ENCODE results near the gene FUBP3.

Gene FUBP3

GRCh38 chr9:130635721-130636647 is 56.6 kb downstream of the FUBP3 start:
- no peak for DNase-seq

- no peak for DNase-seq
Measured at GRCh38 chr9:130636648-130637020, 57.3 kb downstream of the FUBP3 start.

- DNase-seq, result no peak
Measured at GRCh38 chr9:130638284-130639123, 59.1 kb downstream of the FUBP3 start.

- DNase-seq, result no peak
Measured at GRCh38 chr9:130639124-130639765, 59.9 kb downstream of the FUBP3 start.

- DNase-seq, result no peak
Measured at GRCh38 chr9:130639866-130640555, 60.6 kb downstream of the FUBP3 start.

- no peak for DNase-seq
Measured at GRCh38 chr9:130640681-130641080, 61.3 kb downstream of the FUBP3 start.

- no peak for DNase-seq
Measured at GRCh38 chr9:130642926-130643325, 63.5 kb downstream of the FUBP3 start.

- DNase-seq, result no peak
Measured at GRCh38 chr9:130651221-130651620, 71.8 kb downstream of the FUBP3 start.

- no peak for DNase-seq
Measured at GRCh38 chr9:130651752-130652151, 72.4 kb downstream of the FUBP3 start.

- no peak for DNase-seq
Measured at GRCh38 chr9:130654879-130655278, 75.5 kb downstream of the FUBP3 start.

GRCh38 chr9:130658893-130659698 is 79.7 kb downstream of the FUBP3 start:
- DNase-seq, result no peak

- DNase-seq, result no peak
Measured at GRCh38 chr9:130659699-130660248, 80.4 kb downstream of the FUBP3 start.

- DNase-seq, result no peak
Measured at GRCh38 chr9:130660326-130660682, 80.9 kb downstream of the FUBP3 start.

GRCh38 chr9:130660683-130661450 is 81.5 kb downstream of the FUBP3 start:
- DNase-seq, result no peak

- no peak for DNase-seq
Measured at GRCh38 chr9:130661451-130662098, 82.2 kb downstream of the FUBP3 start.

- DNase-seq, result no peak
Measured at GRCh38 chr9:130662099-130662969, 83.0 kb downstream of the FUBP3 start.

- DNase-seq, result no peak
Measured at GRCh38 chr9:130662970-130663257, 83.5 kb downstream of the FUBP3 start.

GRCh38 chr9:130663258-130663976 is 84.0 kb downstream of the FUBP3 start:
- DNase-seq, result no peak

GRCh38 chr9:130663977-130664250 is 84.5 kb downstream of the FUBP3 start:
- DNase-seq, result no peak

Measured in activated CD4-positive, CD25-positive, alpha-beta regulatory T cell treated with anti-CD3 and anti-CD28 coated beads, Interleukin-2, amount 50 U/mL, for 72 hours (primary cell).